Activated gamma-delta T cell (primary cell): ENCODE results near the gene MAPKAP1.

Source experiments
- DNase-seq: peaks from one replicate; lab custom pipeline; 2025; lab: John Stamatoyannopoulos, UW

MAPKAP1 gene

GRCh38 chr9:125511789-125512660 is 195.0 kb downstream of the MAPKAP1 start:
- no peak for DNase-seq

- no peak for DNase-seq
Observed at GRCh38 chr9:125510980-125511379, 196.0 kb downstream of the MAPKAP1 start.

GRCh38 chr9:125509476-125509875 is 197.5 kb downstream of the MAPKAP1 start:
- DNase-seq: no peak

GRCh38 chr9:125508249-125508648 is 198.8 kb downstream of the MAPKAP1 start:
- DNase-seq: no peak

- DNase-seq: no peak
Observed at GRCh38 chr9:125507226-125507625, 199.8 kb downstream of the MAPKAP1 start.

- no peak for DNase-seq
Observed at GRCh38 chr9:125505988-125506438, 201.0 kb downstream of the MAPKAP1 start.

- no peak for DNase-seq
Observed at GRCh38 chr9:125504616-125505015, 202.4 kb downstream of the MAPKAP1 start.

GRCh38 chr9:125497906-125498305 is 209.1 kb downstream of the MAPKAP1 start:
- no peak for DNase-seq

- DNase-seq: no peak
Observed at GRCh38 chr9:125497478-125497877, 209.5 kb downstream of the MAPKAP1 start.

GRCh38 chr9:125496313-125496834 is 210.6 kb downstream of the MAPKAP1 start:
- no peak for DNase-seq

GRCh38 chr9:125495172-125496119 is 211.6 kb downstream of the MAPKAP1 start:
- DNase-seq: no peak

GRCh38 chr9:125494653-125494915 is 212.4 kb downstream of the MAPKAP1 start:
- no peak for DNase-seq

GRCh38 chr9:125493881-125494652 is 212.9 kb downstream of the MAPKAP1 start:
- DNase-seq: no peak

- DNase-seq: no peak
Observed at GRCh38 chr9:125493384-125493783, 213.6 kb downstream of the MAPKAP1 start.

- no peak for DNase-seq
Observed at GRCh38 chr9:125492719-125493118, 214.3 kb downstream of the MAPKAP1 start.

GRCh38 chr9:125487842-125488241 is 219.2 kb downstream of the MAPKAP1 start:
- no peak for DNase-seq

GRCh38 chr9:125486576-125486975 is 220.4 kb downstream of the MAPKAP1 start:
- no peak for DNase-seq

GRCh38 chr9:125486152-125486508 is 220.9 kb downstream of the MAPKAP1 start:
- no peak for DNase-seq

GRCh38 chr9:125485471-125486151 is 221.4 kb downstream of the MAPKAP1 start:
- no peak for DNase-seq

GRCh38 chr9:125484350-125485282 is 222.4 kb downstream of the MAPKAP1 start:
- no peak for DNase-seq
